GM21786 (cell line): ENCODE measurements around the gene KRT12.

ENCODE experiments used
- ATAC-seq: cut with Tn5 transposase; IDR thresholded peaks from one replicate; pipeline ENCODE4 v1.9.1; 2021; ENCODE audit not compliant: unreplicated experiment

Gene KRT12

DNA sequence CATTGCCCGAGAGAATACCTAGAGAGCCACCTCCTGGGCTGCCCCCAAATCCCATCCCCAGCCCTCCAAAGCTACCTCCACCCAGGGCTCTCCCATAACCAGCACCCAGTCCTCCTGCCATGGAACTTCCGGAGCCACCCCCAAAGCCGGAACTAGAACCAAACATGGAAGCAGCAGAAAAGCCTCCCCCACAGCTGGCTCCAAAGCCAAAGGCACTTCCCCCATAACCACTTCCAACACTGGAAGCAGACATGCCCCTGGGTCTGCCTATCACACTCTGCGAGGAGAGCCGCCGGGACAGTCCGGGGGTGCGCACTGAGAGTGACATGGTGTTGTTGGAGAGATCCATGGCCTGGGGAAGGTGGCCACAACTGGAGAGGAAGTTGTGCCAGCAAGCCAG, at the start of gene KRT12:
TSS of gene KRT12 (minus strand) at position 386 of the 400 bp plus-strand sequence. CDS start at position 349, 37 bp downstream.
- no peak for ATAC-seq

GRCh38 chr17:40916366-40916765, 49.3 kb upstream of the KRT12 start:
- ATAC-seq, result no peak

DNA sequence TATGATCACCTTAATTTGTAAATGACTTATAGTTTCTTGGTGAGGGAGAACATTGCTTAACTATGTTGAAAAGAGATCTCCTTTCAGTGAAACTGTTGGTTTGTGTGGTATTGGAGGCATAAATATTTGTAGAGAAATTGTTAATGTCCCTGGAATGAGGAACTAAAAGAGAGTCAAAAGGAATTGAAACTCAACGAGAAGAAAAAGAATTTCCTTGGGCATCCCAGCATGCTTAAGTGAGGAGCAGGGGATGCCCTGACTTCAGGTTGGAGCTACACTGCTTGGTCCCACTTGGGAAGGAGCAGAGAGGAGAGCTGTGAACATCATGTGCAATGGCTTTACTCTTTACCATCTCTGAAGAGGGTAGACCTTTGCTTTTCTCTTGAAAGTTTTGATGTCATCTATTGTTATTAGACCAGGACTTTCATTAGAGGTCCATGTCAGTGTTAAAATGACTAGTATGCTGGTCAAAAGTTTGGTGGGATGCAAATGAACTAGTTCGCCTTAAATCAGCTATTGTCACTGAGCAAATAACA, 48.8 kb upstream of the KRT12 start:
- no peak for ATAC-seq

GRCh38 chr17:40915199-40915661, 48.2 kb upstream of the KRT12 start:
- no peak for ATAC-seq

DNA sequence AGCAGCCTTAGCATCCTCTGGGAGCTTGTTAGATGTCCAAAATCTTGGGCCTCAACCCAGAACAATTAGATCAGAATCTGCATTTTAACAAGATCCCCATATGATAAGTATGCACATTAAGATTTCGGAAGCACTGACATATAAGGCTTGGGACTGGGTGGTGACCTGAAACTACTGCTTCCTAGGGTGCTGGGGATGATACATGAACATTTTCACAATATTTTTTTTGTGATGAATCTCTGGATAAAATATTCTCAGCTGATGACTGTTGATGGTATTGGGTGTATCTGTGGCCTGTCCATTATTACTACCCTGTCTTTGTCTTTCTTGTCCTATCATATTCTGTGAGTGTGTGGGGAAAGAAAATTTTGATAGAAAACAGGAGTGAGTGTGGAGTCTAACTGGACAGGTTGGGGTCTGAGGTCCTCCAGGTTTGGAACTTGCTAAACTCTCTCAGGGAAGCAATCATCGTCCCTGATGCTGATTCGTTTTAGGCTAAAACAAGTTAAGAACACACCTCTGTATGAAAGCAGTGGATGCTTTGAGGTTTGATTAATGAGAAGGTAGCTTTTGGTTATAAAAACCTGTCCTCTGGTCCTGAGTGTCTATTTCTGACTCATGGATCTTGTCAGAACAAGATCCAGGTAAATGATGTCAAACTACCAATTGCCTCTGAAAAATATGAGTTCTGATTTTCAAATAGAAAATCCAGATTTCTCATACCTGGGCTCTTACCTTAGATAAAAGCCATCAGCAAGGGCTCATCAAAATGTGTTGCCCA, 47.2 kb upstream of the KRT12 start:
- ATAC-seq, result no peak

GRCh38 chr17:40912486-40913210, 45.6 kb upstream of the KRT12 start:
- ATAC-seq, result no peak

GRCh38 chr17:40910441-40910841, 43.4 kb upstream of the KRT12 start:
- ATAC-seq, result no peak

DNA sequence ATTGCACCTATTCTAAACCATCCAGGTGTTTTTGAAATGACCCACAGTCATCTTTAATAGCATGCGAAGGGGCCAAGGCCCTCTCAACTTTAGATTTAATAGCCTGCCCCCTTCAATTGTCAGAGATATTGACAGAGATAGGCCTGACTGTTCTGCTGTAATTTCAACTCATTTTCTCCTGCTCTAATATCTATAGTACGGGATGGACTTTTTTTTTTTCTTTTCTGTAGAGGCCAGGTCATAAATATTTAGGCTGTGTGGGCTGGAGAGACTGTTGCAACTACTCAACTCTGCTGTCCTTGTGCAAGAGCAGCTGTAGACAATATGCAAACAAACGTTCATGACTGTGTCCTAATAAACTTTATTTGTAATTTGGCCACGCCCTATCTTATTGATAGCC, 42.7 kb upstream of the KRT12 start:
- no peak for ATAC-seq

- ATAC-seq, result no peak
Observed at GRCh38 chr17:40909351-40909750, 42.3 kb upstream of the KRT12 start.

- no peak for ATAC-seq
Observed at GRCh38 chr17:40906613-40907012, 39.6 kb upstream of the KRT12 start.

GRCh38 chr17:40905370-40905769, 38.3 kb upstream of the KRT12 start:
- no peak for ATAC-seq

GRCh38 chr17:40903129-40903847, 36.3 kb upstream of the KRT12 start:
- ATAC-seq, result no peak

DNA sequence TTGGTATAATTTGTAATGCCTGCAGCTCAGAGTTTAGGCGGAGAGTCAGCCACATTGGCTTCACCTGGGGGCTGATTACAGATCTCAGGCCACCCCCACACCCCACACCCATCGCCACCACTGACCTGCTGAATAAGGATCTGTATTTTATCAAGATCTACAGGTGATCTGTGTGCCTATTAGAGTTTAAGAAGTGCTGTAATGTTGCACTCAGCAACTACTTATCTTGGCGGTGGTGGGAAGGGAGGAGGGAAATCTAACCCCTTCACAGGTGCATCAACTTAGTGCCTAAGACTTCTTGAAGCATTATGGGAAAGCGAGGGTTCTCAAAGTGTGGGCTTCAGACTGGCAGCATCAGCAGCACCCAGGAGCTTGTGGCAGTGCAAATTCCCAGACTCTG, 35.5 kb upstream of the KRT12 start:
- no peak for ATAC-seq

DNA sequence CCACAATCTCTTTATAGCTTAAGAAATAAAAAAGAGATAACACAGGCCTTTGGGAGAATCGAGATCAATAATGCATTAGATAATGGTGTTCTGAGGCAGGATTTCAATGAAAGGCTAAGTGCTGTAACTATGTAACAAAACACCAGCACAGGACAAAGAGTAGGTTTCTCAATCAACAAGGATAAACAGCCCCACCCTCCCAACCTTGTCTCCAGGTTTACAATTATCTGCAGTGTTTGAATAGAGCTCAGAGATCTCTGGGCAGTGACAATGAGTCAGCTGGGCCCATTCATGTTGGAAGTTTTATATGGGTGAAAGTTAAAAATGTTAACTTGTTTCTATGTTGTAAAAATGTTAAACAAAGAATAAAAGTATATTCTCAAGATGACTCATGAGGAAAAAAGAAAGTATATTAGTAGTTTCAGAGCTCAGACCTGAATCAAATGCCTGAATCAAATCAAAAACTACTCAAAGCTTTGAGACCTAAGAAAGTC, 35.0 kb upstream of the KRT12 start:
- ATAC-seq, result no peak

DNA sequence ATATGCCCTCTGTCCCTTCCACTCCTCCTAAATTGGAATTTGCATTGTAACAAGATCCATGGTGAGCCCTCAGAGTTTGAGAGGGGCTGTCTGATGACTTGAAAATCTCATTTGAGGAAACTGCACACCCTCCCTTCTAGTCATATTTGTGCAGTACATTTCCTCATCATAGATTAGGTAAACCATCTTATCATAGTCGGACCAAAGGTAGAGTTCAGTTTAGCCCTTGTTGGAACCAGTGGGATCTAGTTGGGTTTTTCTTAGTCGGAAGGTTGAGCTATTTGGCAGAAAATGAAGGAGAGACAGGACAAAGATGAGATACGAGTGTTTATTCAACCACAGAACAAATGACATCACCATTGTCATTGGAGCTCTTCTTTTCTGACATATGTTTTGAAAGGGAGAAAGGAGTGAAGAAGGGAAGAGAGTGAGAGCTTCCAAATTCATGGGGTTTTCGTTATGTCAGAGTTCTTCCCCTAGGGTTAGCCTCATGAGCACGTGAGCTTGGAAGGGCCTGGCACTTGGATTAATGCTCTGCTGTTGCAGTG, 33.9 kb upstream of the KRT12 start:
- no peak for ATAC-seq

DNA sequence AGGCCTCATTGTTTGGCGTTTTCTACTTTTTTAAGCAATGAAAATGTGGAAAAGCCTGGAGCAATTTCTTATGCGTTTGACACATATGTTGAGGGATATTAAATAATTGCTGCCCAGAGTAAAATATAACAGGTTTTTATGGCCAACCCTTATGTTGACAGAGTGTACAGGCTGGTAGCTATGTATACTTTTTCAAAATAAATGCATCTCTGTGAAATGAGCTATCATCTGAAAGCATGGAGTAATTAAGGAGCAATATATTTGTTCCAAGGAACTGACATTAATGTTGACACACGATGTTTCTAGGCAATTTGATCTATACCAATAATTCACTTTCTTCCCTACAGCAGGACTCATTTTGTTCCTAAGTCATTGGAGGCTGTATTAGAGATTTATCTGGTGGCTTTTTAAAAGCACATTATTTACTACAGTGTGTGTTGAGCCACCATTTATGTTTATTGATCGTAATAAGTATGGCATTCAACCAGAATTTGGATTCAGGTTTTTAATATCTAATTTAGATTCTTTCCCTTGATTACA, 30.0 kb upstream of the KRT12 start:
- ATAC-seq, result no peak

DNA sequence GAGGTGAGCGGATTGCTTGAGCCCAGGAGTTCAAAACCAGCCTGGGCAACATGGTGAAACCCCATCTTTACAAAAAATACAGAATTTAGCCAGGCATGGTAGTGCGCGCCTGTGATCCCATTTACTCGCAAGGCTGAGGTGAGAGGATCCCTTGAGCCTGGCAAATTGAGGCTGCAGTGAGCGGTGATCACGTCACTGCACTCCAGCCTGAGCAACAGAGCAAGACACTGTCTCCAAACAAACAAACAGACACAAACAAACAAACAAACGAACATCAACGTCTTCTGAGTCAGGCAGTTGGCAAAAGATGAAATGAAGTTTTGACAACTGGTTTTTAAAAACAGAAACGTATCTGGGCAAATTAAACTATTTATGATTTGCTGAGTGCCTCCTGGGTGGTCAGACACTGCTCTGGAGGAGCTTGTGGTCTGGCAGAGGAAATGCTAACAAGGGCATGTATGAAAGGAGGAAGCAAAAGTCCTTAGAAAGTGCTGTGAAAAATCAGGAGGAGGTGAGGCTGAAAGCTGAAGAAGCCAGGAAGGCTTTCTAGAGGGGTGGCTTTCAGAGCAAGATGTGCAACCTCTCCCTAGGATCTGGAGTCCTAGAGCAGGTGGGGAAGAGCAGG, 28.2 kb upstream of the KRT12 start:
- no peak for ATAC-seq

DNA sequence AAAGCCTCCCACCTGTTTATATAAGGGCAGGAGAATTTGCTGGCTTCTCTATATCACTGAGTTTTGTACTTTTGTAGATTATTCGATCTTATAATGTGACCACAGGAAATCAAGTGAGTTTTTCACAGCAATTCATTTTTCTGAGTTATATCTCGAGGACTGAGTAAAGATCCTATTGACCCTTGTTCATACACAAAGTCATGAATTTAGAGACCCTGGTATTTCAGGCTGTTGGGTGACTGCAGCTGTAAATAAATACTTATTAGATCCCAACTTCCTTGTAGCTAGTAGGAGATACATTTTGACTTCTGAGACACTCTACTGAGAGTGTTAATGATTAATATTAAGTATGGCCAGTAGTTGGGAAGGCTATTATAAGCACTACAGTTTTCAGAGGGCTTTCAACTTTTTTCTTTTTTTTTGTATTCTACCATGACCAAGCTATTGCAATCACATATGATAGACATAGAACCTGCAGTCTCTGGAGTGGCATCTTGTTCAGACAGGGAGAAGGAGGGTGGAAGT, 21.2 kb upstream of the KRT12 start:
- no peak for ATAC-seq

GRCh38 chr17:40886090-40886489, 19.1 kb upstream of the KRT12 start:
- no peak for ATAC-seq
